ENCODE results near the gene BST1. TPM values are rescaled to one million over a fixed set of nuclear protein-coding genes. Genes with fewer than 3 reads are reported as not detected.

Gene BST1
- total and polyA plus RNA-seq, 2 donors (not counting 3 experiments of a cell fraction or from before 2014, with no cell fraction given) = 10.7 to 14.0 TPM

- H3K36me3 ChIP-seq (ENCODE audit: control insufficient read depth in 2 of 2, extremely low read depth in 1 of 2, insufficient read depth in 2 of 2, low read length in 2 of 2) = no peaks in the 10 kb centered on the region
- no peak overlapping the region for H3K4me3 ChIP-seq (replicated peaks in 1 of 3; ENCODE audit: insufficient read depth in 1 of 3, low read depth in 1 of 3, low read length in 3 of 3)
- H3K9ac ChIP-seq (replicated peaks; ENCODE audit: extremely low read depth, insufficient read depth, low read length) = no peak overlapping the region
- intact Hi-C loops (cut with micrococcal nuclease) (no loop called here), dilution Hi-C loops (cut with MboI; ENCODE audit: extremely low pct_ligation_motif_present, low sequenced_read_pairs) (no loop called here)
- H3K4me1 ChIP-seq (ENCODE audit: control insufficient read depth, extremely low read depth, insufficient read depth, low read length) = no peaks in the 10 kb centered on the region
- BruUV-seq (replicated peaks) = no TSS peak
- no peaks in the 10 kb centered on the region for H3K9me3 ChIP-seq (replicated peaks; ENCODE audit: control insufficient read depth, insufficient read depth, low read length)
- H3K9me1 ChIP-seq (replicated peaks; ENCODE audit: control insufficient read depth, extremely low read depth, insufficient read depth, low read length) = no peaks in the 10 kb centered on the region
- CTCF ChIA-PET = interaction anchor here (1.3 kb wide), 1 partner anchor 15 kb away, joined by 3 read pairs; no protein-coding TSS in a partner anchor
- DNase-seq (ENCODE audit: low read depth, low spot score) (no peak), FAIRE-seq (no peak)
- H2AFZ ChIP-seq (ENCODE audit: low read depth, low read length) = no peak overlapping the region
- TF ChIP-seq MYC (IDR thresholded peaks at IDR 0.05; ENCODE audit: low read depth, low read length) = no peak
- no peak for TF ChIP-seq POLR2AphosphoS5 (IDR thresholded peaks at IDR 0.05; ENCODE audit: insufficient read depth, low read depth, low read length)
- no peak for TF ChIP-seq MAX (IDR thresholded peaks at IDR 0.05; ENCODE audit: insufficient read depth, insufficient read length)
- no peak for TF ChIP-seq FOS (IDR thresholded peaks at IDR 0.05; ENCODE audit: borderline replicate concordance, insufficient read depth, low read length)
- TF ChIP-seq GATA2 (IDR thresholded peaks at IDR 0.05; ENCODE audit: insufficient read depth, insufficient read length, low read depth, low read length) = no peak
- no peak for TF ChIP-seq EZH2 (IDR thresholded peaks at IDR 0.05; ENCODE audit: borderline replicate concordance, low read depth, low read length, severe bottlenecking)
- no peak for TF ChIP-seq POLR2A (IDR thresholded peaks at IDR 0.05; ENCODE audit: low read depth, low read length)
- no peak for TF ChIP-seq CTCF (IDR thresholded peaks at IDR 0.05; ENCODE audit: extremely low read depth in 1 of 2, insufficient read depth in 1 of 2, low read depth in 1 of 2, low read length in 2 of 2)
- TF ChIP-seq JUN (IDR thresholded peaks at IDR 0.05; ENCODE audit: borderline replicate concordance, insufficient read depth, insufficient read length, low read depth) = no peak
- no peaks in the 10 kb centered on the region for H4K20me1 ChIP-seq (replicated peaks; ENCODE audit: control insufficient read depth, extremely low read depth, insufficient read depth, low read length)
- no peak overlapping the region for H3K27ac ChIP-seq (ENCODE audit: insufficient read depth, low read depth, low read length)
- POLR2A ChIA-PET = no interaction called here
- H3K4me2 ChIP-seq (ENCODE audit: insufficient read depth, low read length) = no peak overlapping the region
- peaks cover 0 to 4% of the 10 kb centered on the region in 2 experiments for H3K27me3 ChIP-seq (ENCODE audit: control insufficient read depth in 2 of 2, insufficient read depth in 2 of 2, low read length in 2 of 2)
- H3K79me2 ChIP-seq (ENCODE audit: control insufficient read depth, insufficient read depth, low read length) = no peaks in the 10 kb centered on the region
These were observed 41.2 kb downstream of the BST1 start for GRCh38 chr4:15744016-15744545.
